Neuronal stem cell (in vitro differentiated cells): ENCODE data around the gene YWHAG.

Experiments used
- DNase-seq: peaks from one replicate; pipeline ENCODE4 v3.0.0-alpha.2; 2013; ENCODE audit warnings: low spot score
- H2AFZ ChIP-seq: one replicate; pipeline ENCODE4 v1.6.1; 2013; ENCODE audit warnings: mild to moderate bottlenecking, low read length, inconsistent platforms
- H2AK5ac ChIP-seq: 2 replicates; pipeline ENCODE4 v1.6.1; 2013; ENCODE audit warnings: low read depth, mild to moderate bottlenecking, inconsistent platforms, low read length, moderate library complexity, mixed read lengths
- H2BK120ac ChIP-seq: 2 replicates; pipeline ENCODE4 v1.6.1; 2013; ENCODE audit warnings: low read depth, mild to moderate bottlenecking, inconsistent platforms, low read length, moderate library complexity, mixed read lengths
- H2BK12ac ChIP-seq: one replicate; pipeline ENCODE4 v1.6.1; 2013; ENCODE audit warnings: low read length, inconsistent platforms
- H2BK15ac ChIP-seq: 2 replicates; pipeline ENCODE4 v1.6.1; 2013; ENCODE audit warnings: mild to moderate bottlenecking, low read length, inconsistent platforms, mixed read lengths
- H2BK5ac ChIP-seq: one replicate; pipeline ENCODE4 v1.6.1; 2013; ENCODE audit warnings: inconsistent platforms, mild to moderate bottlenecking, low read length, moderate library complexity
- H3K14ac ChIP-seq: one replicate; pipeline ENCODE4 v1.6.1; 2013; ENCODE audit warnings: low read length, inconsistent platforms
- H3K18ac ChIP-seq: 2 replicates; pipeline ENCODE4 v1.6.1; 2013; ENCODE audit warnings: low read length, inconsistent platforms
- H3K23ac ChIP-seq: 2 replicates; pipeline ENCODE4 v1.6.1; 2013; ENCODE audit warnings: low read depth, mild to moderate bottlenecking, mixed read lengths, low read length, inconsistent platforms; ENCODE audit not compliant: poor library complexity
- H3K27ac ChIP-seq: replicated peaks from 3 replicates; pipeline ENCODE4 v1.5.1; 2013; ENCODE audit warnings: low read length, inconsistent platforms
- H3K27me3 ChIP-seq, 3 experiments: 2 replicates each; pipeline ENCODE4 v1.6.1; 2013; ENCODE audit warnings: low read length in 3 of 3, mild to moderate bottlenecking in 2 of 3, inconsistent platforms in 1 of 3, low read depth in 1 of 3, mixed read lengths in 1 of 3, moderate library complexity in 1 of 3; ENCODE audit not compliant: control insufficient read depth in 3 of 3, insufficient read depth in 3 of 3
- H3K36me3 ChIP-seq, 2 donors: replicated peaks in 1 of 2; 2 replicates each; pipeline ENCODE4 v1.6.1; 2013; ENCODE audit warnings: low read length in 2 of 2; ENCODE audit not compliant: control insufficient read depth in 2 of 2, insufficient read depth in 2 of 2
- H3K4ac ChIP-seq: 2 replicates; pipeline ENCODE4 v1.6.1; 2013; ENCODE audit warnings: inconsistent platforms, mild to moderate bottlenecking, low read length, moderate library complexity
- H3K4me1 ChIP-seq, 2 donors: 1 replicate in 1 of 2; 2 replicates in 1 of 2; pipeline ENCODE4 v1.6.1; 2013; ENCODE audit warnings: low read length in 2 of 2, low read depth in 1 of 2; ENCODE audit not compliant: control insufficient read depth in 2 of 2, insufficient read depth in 1 of 2
- H3K4me2 ChIP-seq: one replicate; pipeline ENCODE4 v1.6.1; 2013; ENCODE audit warnings: mild to moderate bottlenecking, low read length, inconsistent platforms; ENCODE audit not compliant: insufficient read depth, poor library complexity, severe bottlenecking
- H3K4me3 ChIP-seq, 2 donors: 2 replicates each; pipeline ENCODE4 v1.5.1; 2013; ENCODE audit warnings: low read length in 2 of 2, mild to moderate bottlenecking in 2 of 2, inconsistent platforms in 1 of 2, moderate library complexity in 1 of 2
- H3K79me1 ChIP-seq: one replicate; pipeline ENCODE4 v1.6.1; 2013; ENCODE audit warnings: low read depth, mild to moderate bottlenecking, inconsistent platforms, low read length, moderate library complexity
- H3K9ac ChIP-seq: one replicate; pipeline ENCODE4 v1.6.1; 2013; ENCODE audit warnings: mild to moderate bottlenecking, low read depth, low read length, inconsistent platforms; ENCODE audit not compliant: poor library complexity
- H3K9me3 ChIP-seq, 2 donors: replicated peaks in 1 of 2; 2 replicates each; pipeline versions ENCODE3 to v1.6.1; 2013; ENCODE audit warnings: low read length in 2 of 2, mild to moderate bottlenecking in 2 of 2, inconsistent platforms in 1 of 2, low read depth in 1 of 2, mixed read lengths in 1 of 2, moderate library complexity in 1 of 2; ENCODE audit not compliant: control insufficient read depth in 2 of 2, insufficient read depth in 1 of 2
- H4K8ac ChIP-seq: one replicate; pipeline ENCODE4 v1.6.1; 2013; ENCODE audit warnings: low read depth, mild to moderate bottlenecking, inconsistent platforms, low read length, moderate library complexity
- H4K91ac ChIP-seq: one replicate; pipeline ENCODE4 v1.6.1; 2013; ENCODE audit warnings: low read length, low read depth, mild to moderate bottlenecking, inconsistent platforms; ENCODE audit not compliant: poor library complexity
- WGBS, 2 donors: extraction: QIAGEN DNeasy Blood & Tissue Kit; methylation state at CpG; one replicate each; pipeline ENCODE4 v1.1.7; 2013; ENCODE audit warnings: missing lambda C conversion rate in 2 of 2, mixed read lengths in 1 of 2; ENCODE audit not compliant: insufficient read length in 2 of 2, insufficient replicate concordance in 1 of 2; ENCODE audit errors: extremely low coverage in 2 of 2; 5-methylcytosine and 5-hydroxymethylcytosine counted together

Gene YWHAG

GRCh38 chr7:76326646-76327233, 32.1 kb downstream of the YWHAG start:
- no peak overlapping the region for H3K9ac ChIP-seq
- H3K18ac ChIP-seq, result no peak overlapping the region
- DNase-seq, result no peak
- H3K27me3 ChIP-seq, result no peaks in the 10 kb centered on the region
- no peak overlapping the region for H2AK5ac ChIP-seq
- H3K4me3 ChIP-seq, result no peak overlapping the region
- peaks cover 36 to 97% of the 10 kb centered on the region in 2 donors for H3K36me3 ChIP-seq
- no peak overlapping the region for H2BK15ac ChIP-seq
- no peak overlapping the region for H3K4ac ChIP-seq
- peaks cover 10% of the 10 kb centered on the region for H3K79me1 ChIP-seq
- no peak overlapping the region for H2AFZ ChIP-seq
- no CpG with 5 or more reads among the region's 5 CpGs for WGBS, 2 donors
- H3K4me1 ChIP-seq, result no peaks in the 10 kb centered on the region
- no peak overlapping the region for H3K4me2 ChIP-seq
- H3K27ac ChIP-seq, result no peak overlapping the region
- H2BK12ac ChIP-seq, result no peak overlapping the region
- no peak overlapping the region for H3K14ac ChIP-seq
- H2BK120ac ChIP-seq, result no peak overlapping the region
- H2BK5ac ChIP-seq, result no peak overlapping the region
- no peaks in the 10 kb centered on the region for H3K9me3 ChIP-seq
- H4K91ac ChIP-seq, result no peak overlapping the region
- no peak overlapping the region for H3K23ac ChIP-seq
- H4K8ac ChIP-seq, result no peak overlapping the region

- Histone ChIP-seq H2BK12ac (no peak overlapping the region), H2BK120ac (no peak overlapping the region), H2AFZ (no peak overlapping the region), H2BK15ac (no peak overlapping the region), H3K23ac (no peak overlapping the region), H2BK5ac (no peak overlapping the region), H3K9me3 (no peaks in the 10 kb centered on the region), H3K4ac (no peak overlapping the region), H2AK5ac (no peak overlapping the region), H3K36me3 (peaks cover 36 to 92% of the 10 kb centered on the region in 2 donors), H3K4me2 (no peak overlapping the region), H3K14ac (no peak overlapping the region), H3K9ac (no peak overlapping the region), H3K27me3 (no peaks in the 10 kb centered on the region), H3K4me3 (no peak overlapping the region), H3K18ac (no peak overlapping the region), H3K27ac (peak overlapping the region; percentile 21), H3K4me1 (no peaks in the 10 kb centered on the region), H3K79me1 (peaks cover 10% of the 10 kb centered on the region), H4K91ac (no peak overlapping the region), H4K8ac (no peak overlapping the region)
- no CpG with 5 or more reads among the region's 5 CpGs for WGBS, 2 donors
- no peak for DNase-seq
These were observed 33.0 kb downstream of the YWHAG start for GRCh38 chr7:76325811-76326210.

GRCh38 chr7:76325092-76325491, 33.7 kb downstream of the YWHAG start:
- Histone ChIP-seq H2BK15ac (no peak overlapping the region), H2BK120ac (no peak overlapping the region), H3K23ac (no peak overlapping the region), H3K36me3 (peaks cover 32 to 88% of the 10 kb centered on the region in 2 donors), H3K4me2 (no peak overlapping the region), H2AK5ac (no peak overlapping the region), H3K4me1 (no peaks in the 10 kb centered on the region), H4K8ac (no peak overlapping the region), H3K27me3 (no peaks in the 10 kb centered on the region), H2AFZ (no peak overlapping the region), H3K14ac (no peak overlapping the region), H3K4me3 (no peak overlapping the region), H2BK12ac (no peak overlapping the region), H3K9me3 (no peaks in the 10 kb centered on the region), H4K91ac (no peak overlapping the region), H2BK5ac (no peak overlapping the region), H3K18ac (no peak overlapping the region), H3K9ac (no peak overlapping the region), H3K79me1 (peaks cover 9% of the 10 kb centered on the region), H3K27ac (no peak overlapping the region), H3K4ac (no peak overlapping the region)
- no peak for DNase-seq
- no CpG with 5 or more reads among the region's 11 CpGs for WGBS, 2 donors

GRCh38 chr7:76318488-76319353, 40.1 kb downstream of the YWHAG start:
- H3K4me3 ChIP-seq, result peak overlapping the region; percentile 76 to 93
- H2AK5ac ChIP-seq, result peak overlapping the region; percentile 23
- no peaks in the 10 kb centered on the region for H3K79me1 ChIP-seq
- no peaks in the 10 kb centered on the region for H3K27me3 ChIP-seq
- peak overlapping the region; percentile 12 for H3K14ac ChIP-seq
- no peak overlapping the region for H2BK120ac ChIP-seq
- H4K91ac ChIP-seq, result no peak overlapping the region
- H3K9ac ChIP-seq, result peak overlapping the region; percentile 75
- no peak overlapping the region for H2BK5ac ChIP-seq
- H3K18ac ChIP-seq, result peak overlapping the region; percentile 91
- peak; percentile 56 for DNase-seq
- H3K4me1 ChIP-seq, result peaks cover 8 to 14% of the 10 kb centered on the region in 2 donors
- H3K4ac ChIP-seq, result no peak overlapping the region
- H2AFZ ChIP-seq, result peak overlapping the region; percentile 91
- H2BK15ac ChIP-seq, result peak overlapping the region; percentile 3
- no peak overlapping the region for H2BK12ac ChIP-seq
- peak overlapping the region; percentile 92 for H3K27ac ChIP-seq
- no peak overlapping the region for H4K8ac ChIP-seq
- H3K4me2 ChIP-seq, result peak overlapping the region; percentile 84
- peaks cover 0 to 26% of the 10 kb centered on the region in 2 donors for H3K36me3 ChIP-seq
- no CpG with 5 or more reads among the region's 25 CpGs for WGBS, 2 donors
- peak overlapping the region; percentile 96 for H3K23ac ChIP-seq
- no peaks in the 10 kb centered on the region for H3K9me3 ChIP-seq
